ENCODE measurements around the gene COA7. TPM values are rescaled to one million over a fixed set of nuclear protein-coding genes. Genes with fewer than 3 reads are reported as not detected.
A peak's percentile ranks its signal among the peaks of the same experiment; 100 is the strongest.

COA7 gene
- total and polyA plus RNA-seq, 2 donors from 2014 or later: 12.2 to 19.1 TPM

DNA sequence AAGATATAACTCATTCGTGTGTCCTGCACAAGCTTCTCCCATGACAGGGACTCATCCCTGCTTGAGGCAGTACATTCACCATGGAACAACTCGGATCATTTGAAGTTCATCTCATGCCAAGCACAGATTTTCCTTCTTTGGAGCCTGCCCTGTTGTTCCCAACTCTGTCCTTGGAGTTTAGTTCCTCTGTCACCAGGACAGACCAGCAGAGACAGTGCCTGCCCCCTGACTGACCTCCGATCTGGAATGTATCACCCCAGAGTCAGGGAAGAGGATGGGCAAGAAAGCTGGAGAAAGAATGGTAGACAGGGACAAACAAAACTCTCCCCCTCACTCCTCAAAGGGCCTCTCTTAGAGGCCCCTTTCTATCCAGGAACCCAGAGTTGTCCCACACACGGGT lies 60.2 kb downstream of the COA7 start:
- Histone ChIP-seq H3K36me3 (ENCODE audit: control insufficient read depth in 2 of 3, insufficient read depth in 3 of 3, low read length in 3 of 3) (no peaks in the 10 kb centered on the region), H3K27me3 (ENCODE audit: control insufficient read depth, insufficient read depth, low read length) (peaks cover 6% of the 10 kb centered on the region), H3K4me1 (ENCODE audit: control insufficient read depth in 2 of 3, insufficient read depth in 2 of 3, low read depth in 1 of 3, low read length in 3 of 3) (peaks cover 0 to under 1% (median 0%) of the 10 kb centered on the region in 3 donors), H3K27ac (ENCODE audit: low read depth in 2 of 2, low read length in 2 of 2) (peak overlapping the region in 1 of 2 donors; percentile 18), H3K4me3 (ENCODE audit: low read length in 3 of 3) (no peak overlapping the region), H3K9ac (ENCODE audit: low read length in 3 of 3) (no peak overlapping the region), H3K9me3 (ENCODE audit: control insufficient read depth in 2 of 3, insufficient read depth in 1 of 3, low read length in 3 of 3) (peaks cover 0 to 5% (median 0%) of the 10 kb centered on the region in 3 donors)
- FAIRE-seq (no peak), DNase-seq (no peak)
- TF ChIP-seq, protein P1, sequence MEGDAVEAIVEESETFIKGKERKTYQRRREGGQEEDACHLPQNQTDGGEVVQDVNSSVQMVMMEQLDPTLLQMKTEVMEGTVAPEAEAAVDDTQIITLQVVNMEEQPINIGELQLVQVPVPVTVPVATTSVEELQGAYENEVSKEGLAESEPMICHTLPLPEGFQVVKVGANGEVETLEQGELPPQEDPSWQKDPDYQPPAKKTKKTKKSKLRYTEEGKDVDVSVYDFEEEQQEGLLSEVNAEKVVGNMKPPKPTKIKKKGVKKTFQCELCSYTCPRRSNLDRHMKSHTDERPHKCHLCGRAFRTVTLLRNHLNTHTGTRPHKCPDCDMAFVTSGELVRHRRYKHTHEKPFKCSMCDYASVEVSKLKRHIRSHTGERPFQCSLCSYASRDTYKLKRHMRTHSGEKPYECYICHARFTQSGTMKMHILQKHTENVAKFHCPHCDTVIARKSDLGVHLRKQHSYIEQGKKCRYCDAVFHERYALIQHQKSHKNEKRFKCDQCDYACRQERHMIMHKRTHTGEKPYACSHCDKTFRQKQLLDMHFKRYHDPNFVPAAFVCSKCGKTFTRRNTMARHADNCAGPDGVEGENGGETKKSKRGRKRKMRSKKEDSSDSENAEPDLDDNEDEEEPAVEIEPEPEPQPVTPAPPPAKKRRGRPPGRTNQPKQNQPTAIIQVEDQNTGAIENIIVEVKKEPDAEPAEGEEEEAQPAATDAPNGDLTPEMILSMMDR (IDR thresholded peaks at IDR 0.05; ENCODE audit: borderline replicate concordance, extremely low read depth, insufficient read depth): no peak
- intact Hi-C loops (cut with DNase I): no loop called here

DNA sequence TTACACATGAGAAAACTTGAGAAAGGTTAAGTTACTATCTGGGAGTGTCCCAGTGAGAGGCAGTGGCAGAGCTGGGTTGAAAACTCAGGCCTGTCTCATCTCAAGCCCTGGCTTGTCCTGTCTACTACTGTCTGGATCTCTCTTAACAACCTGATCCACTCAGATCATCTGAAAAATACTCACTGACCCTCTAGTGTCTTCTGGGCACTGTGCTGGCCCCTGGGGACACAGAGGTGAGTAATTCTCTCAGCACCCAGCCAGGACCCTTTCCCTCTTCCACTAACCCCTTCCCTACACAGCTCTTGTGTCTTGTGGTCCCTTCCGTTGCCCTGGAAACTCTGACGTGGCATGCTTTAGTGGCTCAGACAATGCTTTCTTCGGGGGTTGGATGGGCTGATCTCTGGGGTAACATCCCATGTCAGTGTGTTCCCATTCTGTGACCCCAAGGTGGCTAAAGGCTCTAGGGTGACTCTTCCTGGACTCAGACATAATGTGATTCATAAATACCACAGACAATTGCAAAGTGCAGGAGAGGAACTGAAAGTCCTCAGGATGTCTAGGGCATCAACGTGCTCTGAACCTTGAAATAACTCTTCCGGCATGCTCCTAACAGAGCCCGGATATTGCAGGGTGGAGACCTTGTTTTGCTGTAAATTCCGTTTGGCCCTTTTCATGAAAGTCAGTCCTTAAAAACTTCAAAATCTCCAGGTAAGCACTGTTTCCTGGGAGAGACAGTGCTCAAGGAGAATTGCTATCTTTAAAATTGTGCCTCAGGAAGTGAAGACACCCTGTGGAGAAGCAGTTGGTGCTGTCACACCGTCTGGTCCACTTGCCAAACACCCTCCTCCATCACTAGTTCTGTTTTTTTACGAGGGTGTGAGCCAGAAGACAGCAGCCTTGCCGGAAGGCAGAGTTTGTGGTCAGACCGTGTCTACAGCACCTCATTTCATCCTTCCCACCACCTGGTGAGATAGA lies 61.1 kb downstream of the COA7 start:
- Histone ChIP-seq H3K4me1 (ENCODE audit: control insufficient read depth in 2 of 3, insufficient read depth in 2 of 3, low read depth in 1 of 3, low read length in 3 of 3) (peaks cover 0 to 5% (median 0%) of the 10 kb centered on the region in 3 donors), H3K9ac (ENCODE audit: low read length in 3 of 3) (no peak overlapping the region), H3K9me3 (ENCODE audit: control insufficient read depth in 2 of 3, insufficient read depth in 1 of 3, low read length in 3 of 3) (peaks cover 0 to 5% (median 0%) of the 10 kb centered on the region in 3 donors), H3K4me3 (ENCODE audit: low read length in 3 of 3) (no peak overlapping the region), H3K36me3 (ENCODE audit: control insufficient read depth in 2 of 3, insufficient read depth in 3 of 3, low read length in 3 of 3) (no peaks in the 10 kb centered on the region), H3K27me3 (ENCODE audit: control insufficient read depth, insufficient read depth, low read length) (peaks cover 6% of the 10 kb centered on the region), H3K27ac (ENCODE audit: low read depth in 2 of 2, low read length in 2 of 2) (no peak overlapping the region)
- DNase-seq (peak in 3 of 5 donors; percentile 33 to 41 (median 38)), FAIRE-seq (no peak)
- intact Hi-C loops (cut with DNase I): no loop called here
- TF ChIP-seq, protein P1 (IDR thresholded peaks at IDR 0.05; ENCODE audit: borderline replicate concordance, extremely low read depth, insufficient read depth): no peak

DNA sequence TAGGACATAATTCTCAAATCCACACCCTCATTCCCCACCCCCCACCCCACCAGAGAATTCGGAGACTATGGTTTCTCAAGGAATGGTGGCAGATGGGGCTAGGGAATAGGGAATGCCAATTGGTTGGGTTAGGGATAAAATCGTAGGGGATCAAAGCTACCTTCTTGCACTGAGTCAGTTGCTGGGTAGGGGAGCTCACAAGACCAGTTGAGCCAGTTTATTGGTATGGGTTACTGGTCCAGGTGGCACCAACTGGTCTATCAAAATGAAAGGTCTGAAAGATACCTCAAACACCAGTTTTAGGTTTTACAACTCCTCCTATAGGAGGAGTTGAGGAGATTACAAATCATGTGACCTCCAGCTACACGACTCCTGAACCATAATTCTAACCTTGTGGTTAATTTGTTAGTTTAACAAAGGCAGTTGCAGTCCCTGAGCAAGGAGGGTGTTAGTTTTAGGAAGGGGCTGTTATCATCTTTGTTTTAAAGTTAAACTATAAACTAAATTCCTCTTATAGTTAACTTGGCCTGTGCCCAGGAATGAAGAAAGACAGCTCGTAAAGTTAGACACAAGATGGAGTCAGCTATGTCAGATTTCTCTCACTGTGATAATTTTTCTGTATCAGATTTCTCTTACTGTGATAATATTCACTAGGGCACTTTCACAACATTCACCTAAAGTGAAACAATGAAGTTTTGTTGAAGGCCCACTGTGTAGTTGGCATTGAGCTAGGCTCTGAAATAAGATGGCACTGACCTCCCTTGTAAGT lies 62.6 kb downstream of the COA7 start:
- Histone ChIP-seq H3K4me1 (ENCODE audit: control insufficient read depth in 2 of 3, insufficient read depth in 2 of 3, low read depth in 1 of 3, low read length in 3 of 3) (peaks cover 0 to 5% (median 0%) of the 10 kb centered on the region in 3 donors), H3K36me3 (ENCODE audit: control insufficient read depth in 2 of 3, insufficient read depth in 3 of 3, low read length in 3 of 3) (no peaks in the 10 kb centered on the region), H3K9me3 (ENCODE audit: control insufficient read depth in 2 of 3, insufficient read depth in 1 of 3, low read length in 3 of 3) (peaks cover 0 to 5% (median 0%) of the 10 kb centered on the region in 3 donors), H3K9ac (ENCODE audit: low read length in 3 of 3) (no peak overlapping the region), H3K27me3 (ENCODE audit: control insufficient read depth, insufficient read depth, low read length) (peaks cover 6% of the 10 kb centered on the region), H3K27ac (ENCODE audit: low read depth in 2 of 2, low read length in 2 of 2) (no peak overlapping the region), H3K4me3 (ENCODE audit: low read length in 3 of 3) (no peak overlapping the region)
- DNase-seq: no peak
- TF ChIP-seq, protein P1 (IDR thresholded peaks at IDR 0.05; ENCODE audit: borderline replicate concordance, extremely low read depth, insufficient read depth): no peak
- intact Hi-C loops (cut with DNase I): no loop called here
- no peak for FAIRE-seq

Other genes with a start within 250 kb of the COA7 start
- gene TUT4, start 145.3 kb downstream of the COA7 start, total RNA-seq: 47.8 TPM
- 19.7 TPM for gene TUT4, start 145.3 kb downstream of the COA7 start, polyA plus RNA-seq (ENCODE audit: insufficient read depth, low read depth, low replicate concordance)
- 9.7 TPM for gene GPX7, start 96.0 kb downstream of the COA7 start, total RNA-seq
- 14.3 TPM for gene GPX7, start 96.0 kb downstream of the COA7 start, polyA plus RNA-seq (ENCODE audit: insufficient read depth, low read depth, low replicate concordance)
- gene SHISAL2A, start 65.2 kb downstream of the COA7 start, total RNA-seq: 2.5 TPM
- not detected for gene SHISAL2A, start 65.2 kb downstream of the COA7 start, polyA plus RNA-seq (ENCODE audit: insufficient read depth, low read depth, low replicate concordance)
- 28.2 TPM for gene ZYG11B, start 28.1 kb upstream of the COA7 start, total RNA-seq
- gene ZYG11B, start 28.1 kb upstream of the COA7 start, polyA plus RNA-seq (ENCODE audit: insufficient read depth, low read depth, low replicate concordance): 7.8 TPM
- gene ZYG11A, start 144.4 kb upstream of the COA7 start, total RNA-seq: 0.28 TPM
- gene ZYG11A, start 144.4 kb upstream of the COA7 start, polyA plus RNA-seq (ENCODE audit: insufficient read depth, low read depth, low replicate concordance): 0.84 TPM
- gene ECHDC2, start 223.4 kb upstream of the COA7 start, total RNA-seq: 149 TPM
- gene ECHDC2, start 223.4 kb upstream of the COA7 start, polyA plus RNA-seq (ENCODE audit: insufficient read depth, low read depth, low replicate concordance): 223 TPM
- 168 TPM for gene SCP2, start 228.9 kb upstream of the COA7 start, total RNA-seq
- gene SCP2, start 228.9 kb upstream of the COA7 start, polyA plus RNA-seq (ENCODE audit: insufficient read depth, low read depth, low replicate concordance): 226 TPM

Measured in kidney (tissue), 14 donors.